LNCaP clone FGC (cell line): ENCODE results near the gene H2BK1.

ENCODE experiments used
- DNase-seq: peaks from one replicate; pipeline ENCODE4 v3.0.0-alpha.2; 2011; ENCODE audit warnings: low read depth
- H3K4me3 ChIP-seq: 2 replicates; pipeline ENCODE4 v1.5.1; 2011; ENCODE audit warnings: mild to moderate bottlenecking, low read depth, low read length, control low read depth
- TF ChIP-seq, protein P1 (sequence below): IDR thresholded peaks from 2 replicates; pipeline ENCODE4 v1.5.1; 2012; ENCODE audit warnings: mild to moderate bottlenecking; ENCODE audit not compliant: control insufficient read depth, insufficient read depth; ENCODE audit errors: extremely low read depth

The H2BK1 gene

DNA sequence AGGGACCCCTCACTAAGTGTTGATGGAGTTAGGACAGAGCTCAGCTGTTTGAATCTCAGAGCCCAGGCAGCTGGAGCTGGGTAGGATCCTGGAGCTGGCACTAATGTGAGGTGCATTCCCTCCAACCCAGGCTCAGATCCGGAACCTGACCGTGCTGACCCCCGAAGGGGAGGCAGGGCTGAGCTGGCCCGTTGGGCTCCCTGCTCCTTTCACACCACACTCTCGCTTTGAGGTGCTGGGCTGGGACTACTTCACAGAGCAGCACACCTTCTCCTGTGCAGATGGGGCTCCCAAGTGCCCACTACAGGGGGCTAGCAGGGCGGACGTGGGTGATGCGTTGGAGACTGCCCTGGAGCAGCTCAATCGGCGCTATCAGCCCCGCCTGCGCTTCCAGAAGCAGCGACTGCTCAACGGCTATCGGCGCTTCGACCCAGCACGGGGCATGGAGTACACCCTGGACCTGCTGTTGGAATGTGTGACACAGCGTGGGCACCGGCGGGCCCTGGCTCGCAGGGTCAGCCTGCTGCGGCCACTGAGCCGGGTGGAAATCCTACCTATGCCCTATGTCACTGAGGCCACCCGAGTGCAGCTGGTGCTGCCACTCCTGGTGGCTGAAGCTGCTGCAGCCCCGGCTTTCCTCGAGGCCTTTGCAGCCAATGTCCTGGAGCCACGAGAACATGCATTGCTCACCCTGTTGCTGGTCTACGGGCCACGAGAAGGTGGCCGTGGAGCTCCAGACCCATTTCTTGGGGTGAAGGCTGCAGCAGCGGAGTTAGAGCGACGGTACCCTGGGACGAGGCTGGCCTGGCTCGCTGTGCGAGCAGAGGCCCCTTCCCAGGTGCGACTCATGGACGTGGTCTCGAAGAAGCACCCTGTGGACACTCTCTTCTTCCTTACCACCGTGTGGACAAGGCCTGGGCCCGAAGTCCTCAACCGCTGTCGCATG is 27.2 kb upstream of the H2BK1 start:
- DNase-seq = no peak
- H3K4me3 ChIP-seq = no peak overlapping the region
- TF ChIP-seq, protein P1, sequence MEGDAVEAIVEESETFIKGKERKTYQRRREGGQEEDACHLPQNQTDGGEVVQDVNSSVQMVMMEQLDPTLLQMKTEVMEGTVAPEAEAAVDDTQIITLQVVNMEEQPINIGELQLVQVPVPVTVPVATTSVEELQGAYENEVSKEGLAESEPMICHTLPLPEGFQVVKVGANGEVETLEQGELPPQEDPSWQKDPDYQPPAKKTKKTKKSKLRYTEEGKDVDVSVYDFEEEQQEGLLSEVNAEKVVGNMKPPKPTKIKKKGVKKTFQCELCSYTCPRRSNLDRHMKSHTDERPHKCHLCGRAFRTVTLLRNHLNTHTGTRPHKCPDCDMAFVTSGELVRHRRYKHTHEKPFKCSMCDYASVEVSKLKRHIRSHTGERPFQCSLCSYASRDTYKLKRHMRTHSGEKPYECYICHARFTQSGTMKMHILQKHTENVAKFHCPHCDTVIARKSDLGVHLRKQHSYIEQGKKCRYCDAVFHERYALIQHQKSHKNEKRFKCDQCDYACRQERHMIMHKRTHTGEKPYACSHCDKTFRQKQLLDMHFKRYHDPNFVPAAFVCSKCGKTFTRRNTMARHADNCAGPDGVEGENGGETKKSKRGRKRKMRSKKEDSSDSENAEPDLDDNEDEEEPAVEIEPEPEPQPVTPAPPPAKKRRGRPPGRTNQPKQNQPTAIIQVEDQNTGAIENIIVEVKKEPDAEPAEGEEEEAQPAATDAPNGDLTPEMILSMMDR = no peak

DNA sequence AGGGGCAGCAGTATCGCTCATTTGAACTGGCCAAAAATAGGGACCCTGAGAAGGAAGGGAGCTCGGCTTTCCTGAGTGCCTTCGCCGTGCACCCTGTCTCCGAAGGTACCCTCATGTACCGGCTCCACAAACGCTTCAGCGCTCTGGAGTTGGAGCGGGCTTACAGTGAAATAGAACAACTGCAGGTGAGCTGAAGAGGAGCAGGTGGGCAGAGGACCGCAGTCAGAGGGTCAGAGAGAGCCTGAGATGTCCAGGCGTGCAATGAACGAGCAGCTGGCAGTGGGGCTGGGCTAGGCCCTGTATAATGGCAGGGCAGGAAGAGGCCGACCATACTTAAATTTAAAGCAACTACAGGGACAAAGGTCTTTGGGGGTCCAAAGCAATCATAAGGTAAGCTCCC is 26.1 kb upstream of the H2BK1 start:
- TF ChIP-seq, protein P1 = no peak
- no peak overlapping the region for H3K4me3 ChIP-seq
- no peak for DNase-seq

DNA sequence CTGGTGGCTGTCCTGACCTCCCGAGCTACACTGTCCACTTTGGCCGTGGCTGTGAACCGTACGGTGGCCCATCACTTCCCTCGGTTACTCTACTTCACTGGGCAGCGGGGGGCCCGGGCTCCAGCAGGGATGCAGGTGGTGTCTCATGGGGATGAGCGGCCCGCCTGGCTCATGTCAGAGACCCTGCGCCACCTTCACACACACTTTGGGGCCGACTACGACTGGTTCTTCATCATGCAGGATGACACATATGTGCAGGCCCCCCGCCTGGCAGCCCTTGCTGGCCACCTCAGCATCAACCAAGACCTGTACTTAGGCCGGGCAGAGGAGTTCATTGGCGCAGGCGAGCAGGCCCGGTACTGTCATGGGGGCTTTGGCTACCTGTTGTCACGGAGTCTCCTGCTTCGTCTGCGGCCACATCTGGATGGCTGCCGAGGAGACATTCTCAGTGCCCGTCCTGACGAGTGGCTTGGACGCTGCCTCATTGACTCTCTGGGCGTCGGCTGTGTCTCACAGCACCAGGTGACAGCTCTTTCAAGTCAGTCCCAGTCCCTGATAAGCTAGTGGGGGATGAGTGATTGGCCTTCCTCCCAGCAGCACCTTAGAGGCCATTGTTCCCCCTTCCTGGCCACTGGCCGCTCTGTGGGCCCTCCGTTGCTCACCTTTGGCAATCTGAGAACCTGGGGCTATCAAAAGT is 25.0 kb upstream of the H2BK1 start:
- no peak for DNase-seq
- TF ChIP-seq, protein P1 = no peak
- H3K4me3 ChIP-seq = no peak overlapping the region

DNA sequence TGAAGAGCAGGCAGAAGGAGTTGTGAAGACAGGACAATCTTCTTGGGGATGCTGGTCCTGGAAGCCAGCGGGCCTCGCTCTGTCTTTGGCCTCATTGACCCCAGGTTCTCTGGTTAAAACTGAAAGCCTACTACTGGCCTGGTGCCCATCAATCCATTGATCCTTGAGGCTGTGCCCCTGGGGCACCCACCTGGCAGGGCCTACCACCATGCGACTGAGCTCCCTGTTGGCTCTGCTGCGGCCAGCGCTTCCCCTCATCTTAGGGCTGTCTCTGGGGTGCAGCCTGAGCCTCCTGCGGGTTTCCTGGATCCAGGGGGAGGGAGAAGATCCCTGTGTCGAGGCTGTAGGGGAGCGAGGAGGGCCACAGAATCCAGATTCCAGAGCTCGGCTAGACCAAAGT is 23.5 kb upstream of the H2BK1 start:
- TF ChIP-seq, protein P1 = no peak
- no peak for DNase-seq
- H3K4me3 ChIP-seq = peak overlapping the region; percentile 96

DNA sequence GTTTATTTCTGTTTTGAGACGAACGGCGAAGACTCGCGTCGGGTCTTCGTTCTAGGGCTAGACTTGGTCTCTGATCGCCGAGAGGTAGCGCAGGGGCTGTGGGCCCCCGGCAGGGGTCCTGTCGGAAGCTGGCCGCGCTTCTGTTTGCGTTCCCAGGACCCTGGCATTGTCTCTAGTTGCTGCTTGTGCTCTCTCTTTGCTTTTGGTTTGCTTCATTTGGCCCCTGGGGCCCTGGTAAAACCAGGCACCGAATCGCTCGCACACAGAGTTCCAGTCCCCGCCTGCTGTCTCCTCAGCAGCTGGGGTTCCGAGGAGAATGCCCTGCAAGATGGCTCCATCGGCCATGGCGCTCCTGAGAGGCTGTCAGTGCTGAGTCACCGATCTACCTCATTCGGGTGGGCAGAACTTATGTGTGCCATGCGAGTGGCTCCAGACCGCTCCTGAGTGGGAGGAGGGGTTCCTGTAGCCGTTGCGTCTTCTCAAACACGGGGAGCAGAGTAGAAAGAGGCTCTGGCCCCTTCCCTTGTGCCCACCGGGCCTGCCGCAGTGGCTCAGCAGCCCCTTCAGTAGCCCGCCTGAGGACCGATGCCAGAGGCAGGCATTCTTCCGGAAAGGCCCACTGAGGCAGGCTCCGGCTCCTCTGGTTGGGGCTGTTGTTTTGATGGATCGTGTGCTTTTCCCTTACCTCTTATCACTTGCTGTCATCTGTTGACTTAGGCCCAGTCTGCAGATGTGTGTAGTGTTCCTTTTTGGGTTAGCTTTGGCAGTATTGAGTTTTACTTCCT is 22.8 kb upstream of the H2BK1 start:
- DNase-seq = peak; percentile 8
- TF ChIP-seq, protein P1 = no peak
- peak overlapping the region; percentile 96 for H3K4me3 ChIP-seq

DNA sequence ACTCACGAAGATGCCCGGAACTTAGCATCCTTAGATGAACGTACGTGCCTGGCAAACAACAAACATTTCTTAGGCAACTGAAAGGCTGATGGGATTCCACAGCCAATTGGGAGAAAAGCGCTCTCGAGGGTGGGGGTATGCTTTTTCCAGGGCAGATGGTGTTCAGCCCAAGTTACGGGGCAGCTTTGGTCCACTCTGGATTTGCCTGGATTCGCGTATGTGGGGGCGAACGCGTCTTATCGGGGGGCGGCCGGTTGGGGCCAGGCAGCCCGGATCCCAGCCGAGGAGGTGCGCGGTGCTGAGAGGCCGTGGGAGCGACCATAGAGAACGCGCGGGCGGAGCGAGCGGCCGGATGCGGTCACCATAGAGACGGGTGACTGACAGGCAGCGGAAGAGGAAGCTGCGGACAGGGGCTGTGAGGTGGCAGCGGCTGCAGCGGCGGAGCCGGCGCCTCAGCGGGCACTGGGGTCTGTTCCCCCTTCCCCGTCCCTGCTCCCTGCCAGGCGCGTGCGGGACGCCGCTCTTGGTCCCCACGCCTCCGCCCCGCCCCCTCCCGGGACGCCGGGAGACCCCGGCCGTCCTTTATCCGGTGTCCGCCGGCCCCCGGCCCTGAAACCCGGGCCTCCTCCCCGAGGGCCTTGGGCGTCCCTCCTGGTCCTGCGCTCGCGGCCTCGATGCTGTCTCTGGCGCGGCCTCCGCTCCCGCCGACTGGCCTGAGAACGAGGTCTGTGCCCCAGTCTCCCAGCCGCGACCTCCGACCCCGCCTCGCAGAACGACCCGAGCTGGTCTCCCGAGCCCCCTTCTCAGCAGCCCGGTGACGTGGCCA is 22.0 kb upstream of the H2BK1 start, which contains the start of gene CHPF2:
CHPF2 (plus strand) TSS at position 393 of the 826 bp plus-strand sequence. CDS start 1,529 bp downstream, outside the sequence.
- DNase-seq = peak; percentile 48
- TF ChIP-seq, protein P1 = no peak
- H3K4me3 ChIP-seq = peak within 1 kb of the TSS; percentile 96
